ENCODE results near the gene ZNF497.
"Not testable (repeated sequence)": the region's sequence is repeated elsewhere in the genome, so short reads cannot be mapped to it uniquely, and the experiment has no call there.

The ZNF497 gene

DNA sequence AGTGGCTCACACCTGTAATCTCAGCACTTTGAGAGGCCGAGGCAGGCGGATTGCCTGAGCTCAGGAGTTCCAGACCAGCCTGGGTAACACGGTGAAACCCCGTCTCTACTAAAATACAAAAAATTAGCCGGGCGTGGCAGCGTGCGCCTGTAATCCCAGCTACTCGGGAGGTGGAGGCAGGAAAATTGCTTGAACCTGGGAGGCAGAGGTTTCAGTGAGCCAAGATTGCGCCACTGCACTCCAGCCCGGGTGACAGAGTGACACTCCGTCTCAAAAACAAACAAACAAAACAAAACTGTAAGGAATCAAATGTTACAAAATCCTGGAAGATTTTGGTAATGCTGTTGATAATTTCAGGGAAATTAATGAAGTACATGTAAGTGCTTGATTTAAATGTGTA, 14.5 kb downstream of the ZNF497 start:
- DNase-seq (ENCODE audit: low spot score), result not testable (repeated sequence)

GRCh38 chr19:58346961-58347929, 15.3 kb downstream of the ZNF497 start:
- DNase-seq (ENCODE audit: low spot score), result peak; percentile 75

GRCh38 chr19:58345558-58345957, 17.0 kb downstream of the ZNF497 start:
- no peak for DNase-seq (ENCODE audit: low spot score)

DNA sequence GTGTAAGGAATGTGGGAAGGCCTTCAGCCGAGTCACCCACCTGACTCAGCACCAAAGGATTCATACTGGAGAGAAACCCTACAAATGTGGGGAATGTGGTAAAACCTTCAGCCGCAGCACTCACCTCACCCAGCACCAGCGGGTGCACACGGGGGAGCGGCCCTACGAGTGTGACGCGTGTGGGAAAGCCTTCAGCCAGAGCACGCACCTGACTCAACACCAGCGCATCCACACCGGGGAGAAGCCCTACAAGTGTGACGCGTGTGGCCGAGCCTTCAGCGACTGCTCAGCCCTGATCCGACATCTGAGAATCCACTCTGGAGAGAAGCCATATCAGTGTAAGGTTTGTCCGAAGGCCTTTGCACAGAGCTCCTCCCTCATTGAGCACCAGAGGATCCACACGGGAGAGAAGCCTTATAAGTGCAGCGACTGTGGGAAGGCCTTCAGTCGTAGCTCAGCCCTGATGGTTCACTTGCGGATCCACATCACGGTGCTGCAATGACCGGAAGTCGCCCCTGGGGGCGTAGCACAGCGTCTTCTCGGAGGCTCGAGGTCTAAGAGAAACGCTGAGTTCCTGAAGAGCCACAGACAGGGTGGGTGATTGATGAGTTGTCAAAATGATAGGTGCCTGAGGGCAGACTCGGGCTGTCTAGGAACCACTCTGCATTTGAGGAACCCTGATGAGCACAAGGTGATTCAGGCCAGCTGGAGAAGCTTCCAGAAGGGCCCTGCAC, 23.6 kb downstream of the ZNF497 start:
- DNase-seq (ENCODE audit: low spot score), result no peak

- DNase-seq (ENCODE audit: low spot score), result no peak
Observed at GRCh38 chr19:58338336-58338735, 24.2 kb downstream of the ZNF497 start.

DNA sequence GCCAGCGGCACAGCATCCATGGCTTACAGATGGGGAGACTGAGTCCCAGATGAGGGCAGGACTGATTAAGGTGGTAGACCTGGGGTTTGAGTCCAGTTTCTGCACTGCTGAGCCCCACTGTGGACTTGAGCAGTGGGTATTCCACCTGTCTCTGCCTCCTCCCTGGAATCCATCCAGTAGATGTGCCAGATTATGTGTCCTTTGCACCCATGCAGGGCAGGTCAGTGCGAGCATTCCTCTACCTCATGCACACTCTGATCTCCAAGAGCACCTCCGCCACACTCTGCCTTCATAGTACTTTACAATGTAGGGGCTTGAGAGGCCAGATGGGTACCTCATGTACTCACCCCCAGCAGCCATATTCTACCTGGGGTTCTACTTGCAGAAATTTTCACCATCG, 25.7 kb downstream of the ZNF497 start:
- no peak for DNase-seq (ENCODE audit: low spot score)

DNA sequence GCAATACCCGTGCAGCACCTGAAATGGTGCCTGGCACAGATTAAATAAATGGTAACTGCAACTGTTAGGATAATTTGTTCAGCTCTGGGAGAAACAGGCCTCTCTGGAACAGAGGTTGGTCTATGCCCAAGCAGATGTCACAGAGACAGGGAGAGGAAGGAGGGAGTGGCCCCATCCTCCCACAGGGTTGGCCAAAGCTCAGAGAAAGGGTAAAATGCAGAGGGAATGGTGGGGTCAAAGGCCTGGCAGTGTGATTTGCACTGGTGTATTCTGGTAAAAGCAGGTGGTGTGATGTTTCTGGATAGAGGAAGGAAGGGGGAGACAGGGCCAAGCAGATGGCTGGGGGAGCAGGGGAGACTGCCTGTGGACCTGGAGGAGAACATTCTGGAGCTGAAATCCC, 26.3 kb downstream of the ZNF497 start:
- DNase-seq (ENCODE audit: low spot score), result no peak

GRCh38 chr19:58335630-58336029, 26.9 kb downstream of the ZNF497 start:
- DNase-seq (ENCODE audit: low spot score), result no peak

DNA sequence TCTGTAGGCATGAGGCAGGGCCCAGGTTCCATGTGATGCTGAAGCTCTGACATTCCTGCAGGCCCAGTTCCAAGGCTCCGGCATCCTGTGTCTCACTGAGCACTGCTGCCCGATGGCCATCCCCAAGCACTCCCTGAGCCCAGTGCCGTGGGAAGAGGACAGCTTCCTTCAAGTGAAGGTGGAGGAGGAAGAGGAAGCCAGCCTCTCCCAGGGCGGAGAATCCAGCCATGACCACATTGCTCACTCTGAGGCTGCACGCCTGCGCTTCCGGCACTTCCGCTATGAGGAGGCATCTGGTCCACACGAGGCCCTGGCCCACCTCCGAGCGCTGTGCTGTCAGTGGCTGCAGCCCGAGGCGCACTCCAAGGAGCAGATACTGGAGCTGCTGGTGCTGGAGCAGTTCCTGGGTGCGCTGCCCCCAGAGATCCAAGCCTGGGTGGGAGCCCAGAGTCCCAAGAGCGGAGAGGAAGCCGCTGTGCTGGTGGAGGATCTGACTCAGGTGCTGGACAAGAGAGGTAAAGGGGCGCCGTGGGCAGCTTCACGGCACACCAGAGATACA, 27.8 kb downstream of the ZNF497 start:
- no peak for DNase-seq (ENCODE audit: low spot score)

DNA sequence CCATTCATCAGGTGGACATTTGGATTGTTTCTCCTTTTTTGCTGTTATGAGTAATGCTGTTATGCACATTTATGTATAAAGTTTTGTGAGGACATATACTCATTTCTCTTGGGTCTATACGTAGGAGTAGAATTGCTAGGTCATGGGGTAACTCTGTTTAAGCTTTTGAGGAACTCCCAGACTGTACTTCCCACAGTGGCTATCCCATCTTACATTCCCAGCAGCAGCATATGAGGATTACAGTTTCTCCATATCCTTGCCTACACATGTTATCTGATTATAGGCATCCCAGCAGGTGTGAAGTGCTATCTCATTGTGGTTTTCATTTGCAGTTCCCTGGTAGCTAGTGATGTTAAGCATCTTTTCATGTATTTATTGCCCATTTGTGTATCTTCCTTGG, 29.9 kb downstream of the ZNF497 start:
- no peak for DNase-seq (ENCODE audit: low spot score)

GRCh38 chr19:58330458-58330857, 32.1 kb downstream of the ZNF497 start:
- no peak for DNase-seq (ENCODE audit: low spot score)

GRCh38 chr19:58328999-58329398, 33.6 kb downstream of the ZNF497 start:
- DNase-seq (ENCODE audit: low spot score), result no peak

- peak; percentile 86 for DNase-seq (ENCODE audit: low spot score)
Observed at GRCh38 chr19:58326914-58327726, 35.4 kb downstream of the ZNF497 start, which contains the start of gene ZSCAN22. Gene ZSCAN22, plus strand, starts transcription at chr19:58326994. Its CDS starts 7,809 bp downstream, at chr19:58334803.

DNA sequence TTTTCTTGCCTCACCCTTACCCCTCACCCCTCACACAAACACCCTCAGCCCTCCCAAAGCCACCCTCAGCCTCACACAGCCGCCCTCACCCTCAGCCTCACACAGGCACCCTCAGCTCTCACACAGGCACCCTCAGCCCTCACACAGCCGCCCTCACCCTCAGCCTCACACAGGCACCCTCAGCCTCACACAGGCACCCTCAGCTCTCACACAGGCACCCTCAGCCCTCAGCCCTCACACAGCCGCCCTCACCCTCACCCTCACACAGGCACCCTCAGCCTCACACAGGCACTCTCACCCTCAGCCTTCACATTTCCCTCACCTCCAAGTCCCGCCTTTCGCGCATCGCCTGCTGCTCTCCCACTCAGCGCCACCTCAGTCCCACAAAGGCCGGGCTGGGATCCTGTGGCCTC, 36.0 kb downstream of the ZNF497 start:
- no peak for DNase-seq (ENCODE audit: low spot score)

GRCh38 chr19:58325311-58326022, 37.1 kb downstream of the ZNF497 start:
- DNase-seq (ENCODE audit: low spot score), result no peak

GRCh38 chr19:58319241-58319640, 43.3 kb downstream of the ZNF497 start:
- no peak for DNase-seq (ENCODE audit: low spot score)

DNA sequence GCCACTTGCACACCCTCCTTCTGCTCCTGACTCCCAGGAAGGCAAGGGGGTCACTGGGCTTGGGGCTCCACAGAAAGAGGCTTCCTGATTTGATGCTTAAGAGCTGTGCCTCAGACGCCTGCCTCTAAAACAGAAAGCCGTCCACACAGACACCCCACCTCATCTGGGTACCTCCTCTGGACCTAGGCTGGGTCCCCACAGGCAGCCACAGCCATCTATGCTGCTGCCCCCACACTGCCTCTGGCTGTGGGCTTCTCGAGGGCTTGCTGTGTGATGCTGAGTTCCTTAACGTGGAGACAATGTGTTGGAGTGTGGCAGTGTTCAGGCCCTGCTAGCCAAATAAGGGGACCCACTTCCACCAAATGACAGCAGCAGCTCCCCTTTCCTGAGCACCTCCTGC, 44.3 kb downstream of the ZNF497 start:
- DNase-seq (ENCODE audit: low spot score), result no peak

GRCh38 chr19:58317476-58318072, 45.0 kb downstream of the ZNF497 start:
- DNase-seq (ENCODE audit: low spot score), result no peak

GRCh38 chr19:58315580-58315979, 47.0 kb downstream of the ZNF497 start:
- no peak for DNase-seq (ENCODE audit: low spot score)

- no peak for DNase-seq (ENCODE audit: low spot score)
Observed at GRCh38 chr19:58311345-58311865, 51.1 kb downstream of the ZNF497 start.
